HEK293 (cell line): ENCODE measurements around the gene SERPINB7.

Experiments used
- CTCF ChIA-PET: fragments of 350-600 bp; formaldehyde crosslinking; extraction: SDS; loops from one replicate; lab custom pipeline; 2021; ENCODE audit warnings: antibody characterized with exemption; lab: Yijun Ruan, JAX
- POLR2A ChIA-PET: fragments of 300-600 bp; formaldehyde crosslinking; extraction: SDS; loops from one replicate; lab custom pipeline; 2020; ENCODE audit warnings: antibody characterized with exemption, inconsistent platforms; lab: Yijun Ruan, JAX
- H3K27ac ChIP-seq: fragments of 200-500 bp; sonication (Bioruptor generic); 2 replicates; pipeline ENCODE4 v1.5.1; 2014; ENCODE audit warnings: low read depth, low read length, control low read depth, inconsistent platforms; ENCODE audit errors: extremely low read depth
- H3K36me3 ChIP-seq, 2 experiments: fragments of 200-500 bp in 1 of 2; sonication (Bioruptor generic) in 1 of 2; 1 replicate in 1 of 2; 2 replicates in 1 of 2; pipeline ENCODE4 v1.5.1; 2014 to 2017; ENCODE audit warnings: inconsistent platforms in 2 of 2, low read length in 2 of 2; ENCODE audit not compliant: control insufficient read depth in 2 of 2, insufficient read depth in 1 of 2
- H3K4me1 ChIP-seq: fragments of 200-500 bp; sonication (Bioruptor generic); 2 replicates; pipeline ENCODE4 v1.5.1; 2014; ENCODE audit warnings: mild to moderate bottlenecking, low read length, inconsistent platforms; ENCODE audit not compliant: control insufficient read depth, insufficient read depth
- H3K4me3 ChIP-seq: 2 replicates; pipeline ENCODE4 v1.5.1; 2011; ENCODE audit warnings: low read depth, mild to moderate bottlenecking, control low read depth, low read length, moderate library complexity
- H3K9me3 ChIP-seq: fragments of 200-500 bp; sonication (Bioruptor generic); 2 replicates; pipeline ENCODE4 v1.5.1; 2014; ENCODE audit warnings: low read depth, low read length, inconsistent platforms; ENCODE audit not compliant: control insufficient read depth, insufficient read depth
- FEZF1 ChIP-seq: fragments of 450-650 bp; formaldehyde crosslinking; IDR thresholded peaks from 2 replicates; pipeline ENCODE4 v1.5.1; 2016; ENCODE audit warnings: missing biosample characterization, missing genetic modification characterization
- GLI2 ChIP-seq: fragments of 450-650 bp; formaldehyde crosslinking; IDR thresholded peaks from 2 replicates; pipeline ENCODE4; 2017; ENCODE audit warnings: missing biosample characterization, missing genetic modification characterization, low read depth, borderline replicate concordance
- GLIS2 ChIP-seq: fragments of 450-650 bp; formaldehyde crosslinking; IDR thresholded peaks from 2 replicates; pipeline ENCODE4 v1.5.1; 2016; ENCODE audit warnings: missing biosample characterization, missing genetic modification characterization
- HOXA7 ChIP-seq: sonication (generic); formaldehyde crosslinking; IDR thresholded peaks from 2 replicates; pipeline ENCODE4 v1.8.1; 2022; ENCODE audit warnings: missing genetic modification reagents, borderline replicate concordance
- IKZF3 ChIP-seq: fragments of 450-650 bp; IDR thresholded peaks from 2 replicates; pipeline ENCODE4 v1.5.0; 2018; ENCODE audit warnings: missing biosample characterization, mild to moderate bottlenecking, missing genetic modification characterization, moderate library complexity
- KLF10 ChIP-seq: fragments of 450-650 bp; IDR thresholded peaks from 2 replicates; pipeline ENCODE4 v1.5.1; 2018; ENCODE audit warnings: missing biosample characterization, mild to moderate bottlenecking, missing genetic modification characterization
- KLF9 ChIP-seq: fragments of 450-650 bp; formaldehyde crosslinking; IDR thresholded peaks from 2 replicates; pipeline ENCODE4 v1.5.1; 2016; ENCODE audit warnings: missing biosample characterization, missing genetic modification characterization, low read depth
- PRDM1 ChIP-seq: fragments of 450-650 bp; formaldehyde crosslinking; IDR thresholded peaks from 2 replicates; pipeline ENCODE4; 2016; ENCODE audit warnings: missing biosample characterization, missing genetic modification characterization
- TRIM28 ChIP-seq: IDR thresholded peaks from 2 replicates; pipeline ENCODE4 v1.6.1; 2011; ENCODE audit warnings: low read length, control low read depth, borderline replicate concordance
- YY2 ChIP-seq: fragments of 450-650 bp; formaldehyde crosslinking; IDR thresholded peaks from 2 replicates; pipeline ENCODE4 v1.5.1; 2016; ENCODE audit warnings: missing biosample characterization, missing genetic modification characterization
- ZBTB11 ChIP-seq: fragments of 450-650 bp; formaldehyde crosslinking; conservative IDR thresholded peaks from 2 replicates; pipeline ENCODE4 v1.5.1; 2016; ENCODE audit warnings: low read depth, missing biosample characterization, missing genetic modification characterization
- ZNF121 ChIP-seq: fragments of 450-650 bp; formaldehyde crosslinking; IDR thresholded peaks from 2 replicates; pipeline ENCODE4 v1.5.1; 2016; ENCODE audit warnings: missing biosample characterization, missing genetic modification characterization
- ZNF140 ChIP-seq: fragments of 450-650 bp; formaldehyde crosslinking; IDR thresholded peaks from 2 replicates; pipeline ENCODE4 v1.5.1; 2016; ENCODE audit warnings: missing biosample characterization, missing genetic modification characterization
- ZNF239 ChIP-seq: fragments of 450-650 bp; formaldehyde crosslinking; IDR thresholded peaks from 2 replicates; pipeline ENCODE4 v1.5.1; 2016; ENCODE audit warnings: missing biosample characterization, missing genetic modification characterization
- ZNF394 ChIP-seq: fragments of 450-650 bp; formaldehyde crosslinking; IDR thresholded peaks from 2 replicates; pipeline ENCODE4 v1.5.1; 2016; ENCODE audit warnings: missing biosample characterization, missing genetic modification characterization, mild to moderate bottlenecking, moderate library complexity, borderline replicate concordance
- ZNF426 ChIP-seq: fragments of 450-650 bp; formaldehyde crosslinking; IDR thresholded peaks from 2 replicates; pipeline ENCODE4 v1.5.1; 2017; ENCODE audit warnings: missing biosample characterization, missing genetic modification characterization, mild to moderate bottlenecking, inconsistent platforms, moderate library complexity
- ZNF433 ChIP-seq: fragments of 450-650 bp; formaldehyde crosslinking; IDR thresholded peaks from 2 replicates; pipeline ENCODE4 v1.5.1; 2016; ENCODE audit warnings: missing biosample characterization, missing genetic modification characterization, low read depth
- ZNF473 ChIP-seq: fragments of 450-650 bp; formaldehyde crosslinking; IDR thresholded peaks from 2 replicates; pipeline ENCODE4 v1.5.1; 2017; ENCODE audit warnings: missing biosample characterization, missing genetic modification characterization
- ZNF48 ChIP-seq: fragments of 450-650 bp; formaldehyde crosslinking; IDR thresholded peaks from 2 replicates; pipeline ENCODE4 v1.5.1; 2016; ENCODE audit warnings: missing biosample characterization, missing genetic modification characterization
- ZNF555 ChIP-seq: fragments of 450-650 bp; formaldehyde crosslinking; conservative IDR thresholded peaks from 2 replicates; pipeline ENCODE4 v1.5.1; 2017; ENCODE audit warnings: missing biosample characterization, mild to moderate bottlenecking, missing genetic modification characterization, inconsistent platforms
- ZNF623 ChIP-seq: fragments of 450-650 bp; formaldehyde crosslinking; IDR thresholded peaks from 2 replicates; pipeline ENCODE4 v1.5.1; 2016; ENCODE audit warnings: missing biosample characterization, missing genetic modification characterization
- ZNF654 ChIP-seq: fragments of 450-650 bp; formaldehyde crosslinking; IDR thresholded peaks from 2 replicates; pipeline ENCODE4 v1.5.1; 2016; ENCODE audit warnings: low read depth, missing biosample characterization, missing genetic modification characterization
- ZNF777 ChIP-seq: fragments of 450-650 bp; formaldehyde crosslinking; IDR thresholded peaks from 2 replicates; pipeline ENCODE4 v1.5.1; 2017; ENCODE audit warnings: missing biosample characterization, missing genetic modification characterization, borderline replicate concordance
- ZXDB ChIP-seq: fragments of 450-650 bp; formaldehyde crosslinking; IDR thresholded peaks from 2 replicates; pipeline ENCODE4 v1.5.1; 2016; ENCODE audit warnings: missing biosample characterization, missing genetic modification characterization
- TF ChIP-seq, protein P1 (sequence below): fragments of 450-650 bp; formaldehyde crosslinking; IDR thresholded peaks from 2 replicates; pipeline ENCODE4 v1.5.1; 2016; ENCODE audit warnings: missing biosample characterization, missing genetic modification characterization
- TF ChIP-seq, protein P2 (sequence below): fragments of 450-650 bp; IDR thresholded peaks from 2 replicates; pipeline ENCODE4 v1.5.1; 2018; ENCODE audit warnings: missing biosample characterization, missing genetic modification characterization
- TF ChIP-seq, protein P3 (sequence below): fragments of 450-650 bp; formaldehyde crosslinking; IDR thresholded peaks from 2 replicates; pipeline ENCODE4 v1.5.1; 2016; ENCODE audit warnings: missing biosample characterization, missing genetic modification characterization, low read depth
- TF ChIP-seq, protein P4 (sequence below): fragments of 450-650 bp; formaldehyde crosslinking; IDR thresholded peaks from 2 replicates; pipeline ENCODE4 v1.5.1; 2016; ENCODE audit warnings: missing biosample characterization, missing genetic modification characterization

SERPINB7 gene

GRCh38 chr18:63747006-63747405, 28.2 kb upstream of the SERPINB7 start (continued):
- TF ChIP-seq KLF10 (tag by site-specific recombination) = no peak
- no peak for TF ChIP-seq TRIM28
- TF ChIP-seq ZNF777 (tag by site-specific recombination) = no peak
- TF ChIP-seq, protein P1, sequence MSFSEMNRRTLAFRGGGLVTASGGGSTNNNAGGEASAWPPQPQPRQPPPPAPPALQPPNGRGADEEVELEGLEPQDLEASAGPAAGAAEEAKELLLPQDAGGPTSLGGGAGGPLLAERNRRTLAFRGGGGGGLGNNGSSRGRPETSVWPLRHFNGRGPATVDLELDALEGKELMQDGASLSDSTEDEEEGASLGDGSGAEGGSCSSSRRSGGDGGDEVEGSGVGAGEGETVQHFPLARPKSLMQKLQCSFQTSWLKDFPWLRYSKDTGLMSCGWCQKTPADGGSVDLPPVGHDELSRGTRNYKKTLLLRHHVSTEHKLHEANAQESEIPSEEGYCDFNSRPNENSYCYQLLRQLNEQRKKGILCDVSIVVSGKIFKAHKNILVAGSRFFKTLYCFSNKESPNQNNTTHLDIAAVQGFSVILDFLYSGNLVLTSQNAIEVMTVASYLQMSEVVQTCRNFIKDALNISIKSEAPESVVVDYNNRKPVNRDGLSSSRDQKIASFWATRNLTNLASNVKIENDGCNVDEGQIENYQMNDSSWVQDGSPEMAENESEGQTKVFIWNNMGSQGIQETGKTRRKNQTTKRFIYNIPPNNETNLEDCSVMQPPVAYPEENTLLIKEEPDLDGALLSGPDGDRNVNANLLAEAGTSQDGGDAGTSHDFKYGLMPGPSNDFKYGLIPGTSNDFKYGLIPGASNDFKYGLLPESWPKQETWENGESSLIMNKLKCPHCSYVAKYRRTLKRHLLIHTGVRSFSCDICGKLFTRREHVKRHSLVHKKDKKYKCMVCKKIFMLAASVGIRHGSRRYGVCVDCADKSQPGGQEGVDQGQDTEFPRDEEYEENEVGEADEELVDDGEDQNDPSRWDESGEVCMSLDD (tag by site-specific recombination) = no peak
- no peak for TF ChIP-seq ZNF555 (tag by site-specific recombination)
- TF ChIP-seq, protein P2, sequence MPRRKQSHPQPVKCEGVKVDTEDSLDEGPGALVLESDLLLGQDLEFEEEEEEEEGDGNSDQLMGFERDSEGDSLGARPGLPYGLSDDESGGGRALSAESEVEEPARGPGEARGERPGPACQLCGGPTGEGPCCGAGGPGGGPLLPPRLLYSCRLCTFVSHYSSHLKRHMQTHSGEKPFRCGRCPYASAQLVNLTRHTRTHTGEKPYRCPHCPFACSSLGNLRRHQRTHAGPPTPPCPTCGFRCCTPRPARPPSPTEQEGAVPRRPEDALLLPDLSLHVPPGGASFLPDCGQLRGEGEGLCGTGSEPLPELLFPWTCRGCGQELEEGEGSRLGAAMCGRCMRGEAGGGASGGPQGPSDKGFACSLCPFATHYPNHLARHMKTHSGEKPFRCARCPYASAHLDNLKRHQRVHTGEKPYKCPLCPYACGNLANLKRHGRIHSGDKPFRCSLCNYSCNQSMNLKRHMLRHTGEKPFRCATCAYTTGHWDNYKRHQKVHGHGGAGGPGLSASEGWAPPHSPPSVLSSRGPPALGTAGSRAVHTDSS (tag by site-specific recombination) = no peak
- TF ChIP-seq ZNF239 = no peak
- no peak for TF ChIP-seq HOXA7
- no peak for TF ChIP-seq ZNF433 (tag by site-specific recombination)
- TF ChIP-seq GLIS2 (tag by site-specific recombination) = no peak
- no peak for TF ChIP-seq GLI2 (tag by site-specific recombination)
- no peak for TF ChIP-seq FEZF1 (tag by site-specific recombination)
- no peak for TF ChIP-seq YY2 (tag by site-specific recombination)
- no peak for TF ChIP-seq ZNF473 (tag by site-specific recombination)

DNA sequence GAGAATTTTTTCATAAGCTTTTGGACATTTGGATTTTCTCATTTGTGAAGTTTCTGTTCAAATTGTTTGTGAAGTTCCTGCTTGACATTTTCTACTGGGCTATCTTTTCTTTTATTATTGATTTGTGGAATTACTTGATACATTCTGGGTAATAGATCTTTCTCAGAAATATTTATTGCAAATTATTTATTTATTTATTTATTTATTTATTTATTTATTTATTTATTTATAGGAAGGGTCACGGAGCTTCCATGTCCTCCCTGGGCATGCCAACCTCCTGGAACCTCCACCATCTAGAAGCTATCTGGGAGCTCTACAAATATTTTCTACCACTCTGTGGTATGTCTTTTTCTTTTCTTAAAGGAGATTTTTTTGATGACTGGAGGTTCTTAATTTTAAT, 25.7 kb upstream of the SERPINB7 start:
- Histone ChIP-seq H3K36me3 (no peaks in the 10 kb centered on the region), H3K9me3 (no peaks in the 10 kb centered on the region), H3K4me1 (no peaks in the 10 kb centered on the region), H3K4me3 (no peak overlapping the region), H3K27ac (no peak overlapping the region)
- POLR2A ChIA-PET = no interaction called here
- CTCF ChIA-PET = no interaction called here
- TF ChIP-seq ZNF121 (no peak), ZNF394 (tag by site-specific recombination) (peak; percentile 65; the same call in 1 of the 2 replicates), ZNF426 (tag by site-specific recombination) (peak; percentile 54), KLF9 (no peak), ZNF654 (tag by site-specific recombination) (0 out of 2 replicates have a peak, but pooled peaks have one; percentile 11), ZNF555 (tag by site-specific recombination) (peak; percentile 51), ZXDB (tag by site-specific recombination) (0 out of 2 replicates have a peak, but pooled peaks have one; percentile 37), IKZF3 (tag by site-specific recombination) (no peak), PRDM1 (tag by site-specific recombination) (no peak), ZNF140 (tag by site-specific recombination) (peak; percentile 44; the same call in 1 of the 2 replicates), ZNF48 (tag by site-specific recombination) (no peak), ZBTB11 (tag by site-specific recombination) (peak; percentile 66), ZNF623 (peak; percentile 42; the same call in 1 of the 2 replicates)
- TF ChIP-seq, protein P3, sequence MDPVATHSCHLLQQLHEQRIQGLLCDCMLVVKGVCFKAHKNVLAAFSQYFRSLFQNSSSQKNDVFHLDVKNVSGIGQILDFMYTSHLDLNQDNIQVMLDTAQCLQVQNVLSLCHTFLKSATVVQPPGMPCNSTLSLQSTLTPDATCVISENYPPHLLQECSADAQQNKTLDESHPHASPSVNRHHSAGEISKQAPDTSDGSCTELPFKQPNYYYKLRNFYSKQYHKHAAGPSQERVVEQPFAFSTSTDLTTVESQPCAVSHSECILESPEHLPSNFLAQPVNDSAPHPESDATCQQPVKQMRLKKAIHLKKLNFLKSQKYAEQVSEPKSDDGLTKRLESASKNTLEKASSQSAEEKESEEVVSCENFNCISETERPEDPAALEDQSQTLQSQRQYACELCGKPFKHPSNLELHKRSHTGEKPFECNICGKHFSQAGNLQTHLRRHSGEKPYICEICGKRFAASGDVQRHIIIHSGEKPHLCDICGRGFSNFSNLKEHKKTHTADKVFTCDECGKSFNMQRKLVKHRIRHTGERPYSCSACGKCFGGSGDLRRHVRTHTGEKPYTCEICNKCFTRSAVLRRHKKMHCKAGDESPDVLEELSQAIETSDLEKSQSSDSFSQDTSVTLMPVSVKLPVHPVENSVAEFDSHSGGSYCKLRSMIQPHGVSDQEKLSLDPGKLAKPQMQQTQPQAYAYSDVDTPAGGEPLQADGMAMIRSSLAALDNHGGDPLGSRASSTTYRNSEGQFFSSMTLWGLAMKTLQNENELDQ (tag by site-specific recombination) = no peak
- TF ChIP-seq, protein P4, sequence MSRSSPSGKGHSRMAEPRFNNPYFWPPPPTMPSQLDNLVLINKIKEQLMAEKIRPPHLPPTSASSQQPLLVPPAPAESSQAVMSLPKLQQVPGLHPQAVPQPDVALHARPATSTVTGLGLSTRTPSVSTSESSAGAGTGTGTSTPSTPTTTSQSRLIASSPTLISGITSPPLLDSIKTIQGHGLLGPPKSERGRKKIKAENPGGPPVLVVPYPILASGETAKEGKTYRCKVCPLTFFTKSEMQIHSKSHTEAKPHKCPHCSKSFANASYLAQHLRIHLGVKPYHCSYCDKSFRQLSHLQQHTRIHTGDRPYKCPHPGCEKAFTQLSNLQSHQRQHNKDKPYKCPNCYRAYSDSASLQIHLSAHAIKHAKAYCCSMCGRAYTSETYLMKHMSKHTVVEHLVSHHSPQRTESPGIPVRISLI (tag by site-specific recombination) = no peak
